Mucosa of rectum (tissue), 2 donors: ENCODE measurements around the gene SPRED1.

Experiments
- H3K27ac ChIP-seq, 2 donors: one replicate each; pipeline ENCODE4 v1.7.0; 2013; ENCODE audit warnings: inconsistent platforms in 2 of 2, low read depth in 2 of 2, low read length in 2 of 2
- H3K27me3 ChIP-seq, 2 donors: one replicate each; pipeline ENCODE4 v1.7.0; 2013; ENCODE audit warnings: low read length in 2 of 2; ENCODE audit not compliant: control insufficient read depth in 2 of 2, insufficient read depth in 2 of 2
- H3K36me3 ChIP-seq, 2 donors: one replicate each; pipeline ENCODE4 v1.7.0; 2013; ENCODE audit warnings: low read length in 2 of 2; ENCODE audit not compliant: control insufficient read depth in 2 of 2, insufficient read depth in 2 of 2
- H3K4me1 ChIP-seq, 2 donors: one replicate each; pipeline ENCODE4 v1.7.0; 2013; ENCODE audit warnings: low read length in 2 of 2, mild to moderate bottlenecking in 1 of 2; ENCODE audit not compliant: control insufficient read depth in 2 of 2, insufficient read depth in 2 of 2
- H3K4me3 ChIP-seq, 2 donors: one replicate each; pipeline ENCODE4 v1.7.0; 2013; ENCODE audit warnings: low read length in 2 of 2
- H3K9ac ChIP-seq, 2 donors: one replicate each; pipeline ENCODE4 v1.7.0; 2013; ENCODE audit warnings: low read length in 2 of 2, low read depth in 1 of 2, mild to moderate bottlenecking in 1 of 2
- H3K9me3 ChIP-seq, 2 donors: one replicate each; pipeline ENCODE4 v1.7.0; 2013; ENCODE audit warnings: low read length in 2 of 2; ENCODE audit not compliant: control insufficient read depth in 2 of 2
- donor health status: healthy.
- donor health status: Normal muscosa, but diverticular disease.

Gene SPRED1

GRCh38 chr15:38252481-38253350, at the start of gene SPRED1:
SPRED1 (plus strand) TSS chr15:38252836; CDS start chr15:38253186, 350 bp downstream.
- Histone ChIP-seq H3K9me3 (no peaks in the 10 kb centered on the region), H3K9ac (peak within 1 kb of the TSS; percentile 79 to 80), H3K4me1 (peaks cover 18 to 21% of the 10 kb centered on the region in 2 donors), H3K27me3 (no peaks in the 10 kb centered on the region), H3K36me3 (no peaks in the 10 kb centered on the region), H3K4me3 (peak within 1 kb of the TSS; percentile 91 to 92), H3K27ac (peak within 1 kb of the TSS; percentile 94 to 96)

GRCh38 chr15:38205526-38206272, 46.9 kb upstream of the SPRED1 start:
- Histone ChIP-seq H3K9ac (no peak overlapping the region), H3K27ac (no peak overlapping the region), H3K4me1 (peaks cover 0 to 16% of the 10 kb centered on the region in 2 donors), H3K36me3 (no peaks in the 10 kb centered on the region), H3K27me3 (no peaks in the 10 kb centered on the region), H3K9me3 (no peaks in the 10 kb centered on the region), H3K4me3 (no peak overlapping the region)

GRCh38 chr15:38207621-38208020, 45.0 kb upstream of the SPRED1 start:
- Histone ChIP-seq H3K27ac (no peak overlapping the region), H3K4me3 (no peak overlapping the region), H3K36me3 (no peaks in the 10 kb centered on the region), H3K4me1 (peaks cover 3 to 14% of the 10 kb centered on the region in 2 donors), H3K9ac (no peak overlapping the region), H3K27me3 (no peaks in the 10 kb centered on the region), H3K9me3 (no peaks in the 10 kb centered on the region)

GRCh38 chr15:38208206-38208605, 44.4 kb upstream of the SPRED1 start:
- Histone ChIP-seq H3K27me3 (no peaks in the 10 kb centered on the region), H3K9ac (no peak overlapping the region), H3K36me3 (no peaks in the 10 kb centered on the region)

GRCh38 chr15:38208779-38209178, 43.9 kb upstream of the SPRED1 start:
- Histone ChIP-seq H3K9me3 (no peaks in the 10 kb centered on the region), H3K4me3 (no peak overlapping the region), H3K9ac (no peak overlapping the region), H3K27me3 (no peaks in the 10 kb centered on the region), H3K36me3 (no peaks in the 10 kb centered on the region), H3K4me1 (peaks cover 3 to 25% of the 10 kb centered on the region in 2 donors), H3K27ac (no peak overlapping the region)

More at GRCh38 chr15:38208206-38208605, 44.4 kb upstream of the SPRED1 start:
- Histone ChIP-seq H3K4me3 (no peak overlapping the region), H3K9me3 (no peaks in the 10 kb centered on the region), H3K27ac (no peak overlapping the region), H3K4me1 (peaks cover 3 to 20% of the 10 kb centered on the region in 2 donors)

GRCh38 chr15:38211249-38211648, 41.4 kb upstream of the SPRED1 start:
- H3K4me3 ChIP-seq, result no peak overlapping the region
- H3K36me3 ChIP-seq, result no peaks in the 10 kb centered on the region
- H3K9ac ChIP-seq, result no peak overlapping the region
- peaks cover 3 to 15% of the 10 kb centered on the region in 2 donors for H3K4me1 ChIP-seq
- no peak overlapping the region for H3K27ac ChIP-seq
- H3K9me3 ChIP-seq, result no peaks in the 10 kb centered on the region
- no peaks in the 10 kb centered on the region for H3K27me3 ChIP-seq

- no peaks in the 10 kb centered on the region for H3K36me3 ChIP-seq
- H3K4me3 ChIP-seq, result no peak overlapping the region
- H3K4me1 ChIP-seq, result peaks cover 3 to 15% of the 10 kb centered on the region in 2 donors
- H3K27me3 ChIP-seq, result no peaks in the 10 kb centered on the region
- H3K27ac ChIP-seq, result no peak overlapping the region
- H3K9me3 ChIP-seq, result no peaks in the 10 kb centered on the region
- H3K9ac ChIP-seq, result no peak overlapping the region
Observed at GRCh38 chr15:38211811-38212210, 40.8 kb upstream of the SPRED1 start.

- no peak overlapping the region for H3K9ac ChIP-seq
Observed at GRCh38 chr15:38212729-38213351, 39.8 kb upstream of the SPRED1 start.

GRCh38 chr15:38213356-38213755, 39.3 kb upstream of the SPRED1 start:
- peak overlapping the region; percentile 49 to 68 for H3K27ac ChIP-seq

More at GRCh38 chr15:38212729-38213351, 39.8 kb upstream of the SPRED1 start:
- H3K36me3 ChIP-seq, result no peaks in the 10 kb centered on the region
- peak overlapping the region; percentile 49 to 68 for H3K27ac ChIP-seq
- no peaks in the 10 kb centered on the region for H3K9me3 ChIP-seq
- H3K4me3 ChIP-seq, result no peak overlapping the region
- no peaks in the 10 kb centered on the region for H3K27me3 ChIP-seq
- H3K4me1 ChIP-seq, result peaks cover 3 to 22% of the 10 kb centered on the region in 2 donors

More at GRCh38 chr15:38213356-38213755, 39.3 kb upstream of the SPRED1 start:
- Histone ChIP-seq H3K36me3 (no peaks in the 10 kb centered on the region), H3K9me3 (no peaks in the 10 kb centered on the region), H3K4me3 (no peak overlapping the region), H3K27me3 (no peaks in the 10 kb centered on the region), H3K4me1 (peaks cover 3 to 22% of the 10 kb centered on the region in 2 donors), H3K9ac (no peak overlapping the region)
